DLD1 (cell line): ENCODE data around the gene NTNG1.

Source experiments
- in situ Hi-C: cut with HindIII; loops from 2 replicates; pipeline ENCODE4 v1.10.0; 2017; ENCODE audit warnings: low sequenced_read_pairs

NTNG1 gene

DNA sequence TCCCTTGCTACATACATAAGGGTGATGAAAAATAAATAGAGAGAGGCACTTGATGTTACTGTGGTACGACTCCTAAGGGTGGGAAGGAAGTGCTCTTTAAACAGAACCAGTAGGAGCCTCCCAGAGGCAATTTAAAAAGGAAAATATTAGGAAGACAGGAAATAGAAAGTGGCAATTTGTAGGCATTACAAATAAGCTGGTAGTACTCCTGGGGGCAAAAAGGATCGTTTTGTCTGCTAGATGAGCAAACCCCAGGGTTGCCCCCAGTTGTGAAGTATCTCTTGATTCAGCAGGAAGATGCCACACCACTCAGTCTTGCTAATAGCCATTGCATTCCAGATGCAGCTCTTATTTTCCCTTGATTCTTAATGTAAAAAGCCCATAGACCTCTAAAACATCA, 303.0 kb downstream of the NTNG1 start:
- in situ Hi-C loops, result no loop called here

GRCh38 chr1:107444302-107444701, 303.5 kb downstream of the NTNG1 start:
- in situ Hi-C loops, result no loop called here

- in situ Hi-C loops, result no loop called here
Measured at GRCh38 chr1:107449326-107449725, 308.5 kb downstream of the NTNG1 start.

GRCh38 chr1:107450899-107451664, 310.2 kb downstream of the NTNG1 start:
- in situ Hi-C loops, result no loop called here

DNA sequence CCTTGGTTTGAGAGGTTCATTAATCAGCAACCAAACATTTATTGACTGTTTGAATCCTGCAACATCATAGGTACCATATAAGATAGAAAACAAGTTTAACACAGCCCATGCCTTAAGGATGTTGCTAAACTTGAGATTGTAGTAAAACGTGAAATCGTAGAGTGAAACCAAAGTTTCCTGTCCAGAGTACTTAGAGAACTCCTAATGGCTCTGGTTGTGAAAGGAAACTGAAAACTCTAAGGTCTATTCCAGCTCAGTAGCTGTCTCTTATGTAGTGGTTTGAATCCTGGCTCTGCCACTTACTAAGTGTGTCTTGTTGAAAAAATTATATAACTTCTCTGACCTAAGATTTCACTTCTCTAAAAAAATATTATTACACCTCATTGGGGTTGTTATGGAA, 310.9 kb downstream of the NTNG1 start:
- in situ Hi-C loops, result no loop called here

DNA sequence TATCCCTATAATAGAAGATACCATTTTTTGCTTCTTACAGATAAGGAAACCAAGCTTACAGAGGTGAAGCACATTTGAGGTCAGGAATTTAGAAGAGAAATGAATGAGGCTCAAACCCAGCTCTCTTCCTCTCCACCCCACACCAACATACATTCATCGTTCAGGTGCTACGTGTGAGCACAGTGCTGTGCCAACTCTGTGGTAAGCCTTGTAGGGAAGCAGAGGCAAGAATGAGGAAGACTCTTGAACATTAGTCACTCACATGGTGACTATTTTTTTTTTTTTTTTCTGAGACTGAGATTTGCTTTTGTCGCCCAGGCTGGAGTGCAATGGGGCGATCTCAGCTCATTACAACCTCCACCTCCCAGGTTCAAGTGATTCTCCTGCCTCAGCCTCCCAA, 314.0 kb downstream of the NTNG1 start:
- in situ Hi-C loops, result no loop called here

DNA sequence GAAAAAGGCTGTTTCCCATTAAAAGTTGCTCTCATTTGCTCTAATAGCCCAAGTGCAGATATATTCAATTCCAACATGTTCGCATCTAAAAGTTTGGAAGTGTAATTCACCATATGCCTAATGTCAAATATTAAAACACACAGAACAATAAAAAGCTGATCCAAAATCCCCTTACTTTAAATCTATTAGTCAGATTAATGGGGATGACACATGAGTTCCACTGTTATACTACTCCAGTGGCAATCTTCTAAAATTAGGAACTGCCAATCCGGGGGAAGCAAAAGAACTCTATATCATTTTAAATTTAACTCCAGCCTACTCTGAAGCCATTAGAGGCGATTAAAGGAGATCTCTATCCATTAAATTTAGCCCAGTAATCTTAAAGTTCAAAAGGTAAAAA, 317.1 kb downstream of the NTNG1 start:
- in situ Hi-C loops, result no loop called here

GRCh38 chr1:107459204-107459904, 318.5 kb downstream of the NTNG1 start:
- in situ Hi-C loops, result no loop called here

- in situ Hi-C loops, result no loop called here
Measured at GRCh38 chr1:107460035-107460434, 319.2 kb downstream of the NTNG1 start.

DNA sequence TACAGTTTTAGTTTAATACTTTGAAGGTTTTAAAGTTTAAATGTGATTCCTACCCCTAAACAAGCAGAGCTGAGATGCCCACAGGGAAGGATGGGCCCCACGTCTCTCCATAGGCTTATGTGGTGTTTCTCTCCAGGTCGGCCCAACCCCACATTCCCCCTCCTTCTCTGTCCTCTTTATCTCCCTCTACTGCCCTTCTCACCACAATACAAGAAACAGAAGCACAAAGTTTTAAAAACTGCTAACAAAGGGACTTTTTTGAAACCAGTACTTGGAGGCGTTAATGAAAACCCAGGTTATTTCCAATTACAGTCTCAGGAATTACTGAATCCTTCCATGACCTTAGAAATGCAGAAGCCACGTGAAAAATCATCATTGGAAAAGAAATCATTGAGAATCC, 324.0 kb downstream of the NTNG1 start:
- in situ Hi-C loops, result no loop called here

DNA sequence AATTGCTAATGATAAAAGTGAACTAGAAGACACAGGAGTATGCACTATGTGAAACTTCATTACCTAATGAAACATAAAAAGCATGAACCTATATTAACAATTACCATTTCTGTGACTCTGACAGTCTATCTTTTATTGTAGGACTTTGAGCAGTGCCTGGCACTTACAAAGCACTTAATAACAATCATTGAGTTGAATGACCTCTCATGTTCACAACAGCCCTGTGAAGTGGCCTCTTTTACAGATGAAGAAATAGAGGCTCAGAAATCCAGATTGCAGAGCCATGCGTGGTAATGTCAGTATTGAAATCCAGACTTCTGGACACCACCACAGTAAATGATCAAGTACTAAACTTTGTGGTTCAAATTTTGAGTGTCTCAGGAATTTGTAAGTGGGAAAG, 326.4 kb downstream of the NTNG1 start:
- in situ Hi-C loops, result no loop called here

DNA sequence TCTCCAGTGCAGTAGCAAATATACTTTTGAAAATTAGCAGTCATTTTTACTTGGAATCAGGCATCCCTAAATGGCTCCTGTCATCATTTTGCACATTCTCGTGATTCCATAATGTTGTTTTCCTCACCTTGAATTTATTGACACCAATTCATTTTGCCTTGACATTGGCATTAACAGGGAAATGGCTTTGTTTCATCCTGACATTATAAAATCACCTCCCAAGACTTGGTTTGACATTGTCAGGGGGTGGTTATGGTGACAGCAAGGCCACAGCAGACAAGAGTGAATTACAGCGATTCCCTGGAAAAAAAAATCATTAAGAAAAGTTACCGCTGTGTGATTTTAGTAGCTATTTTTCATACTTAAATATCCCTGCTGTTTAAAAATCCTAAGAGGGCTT, 327.0 kb downstream of the NTNG1 start:
- in situ Hi-C loops, result no loop called here

GRCh38 chr1:107473065-107473464, 332.2 kb downstream of the NTNG1 start:
- in situ Hi-C loops, result no loop called here

- in situ Hi-C loops, result no loop called here
Measured at GRCh38 chr1:107474877-107475612, 334.2 kb downstream of the NTNG1 start.

- in situ Hi-C loops, result no loop called here
Measured at GRCh38 chr1:107477233-107477632, 336.4 kb downstream of the NTNG1 start.

GRCh38 chr1:107479865-107480350, 339.1 kb downstream of the NTNG1 start:
- in situ Hi-C loops, result no loop called here

DNA sequence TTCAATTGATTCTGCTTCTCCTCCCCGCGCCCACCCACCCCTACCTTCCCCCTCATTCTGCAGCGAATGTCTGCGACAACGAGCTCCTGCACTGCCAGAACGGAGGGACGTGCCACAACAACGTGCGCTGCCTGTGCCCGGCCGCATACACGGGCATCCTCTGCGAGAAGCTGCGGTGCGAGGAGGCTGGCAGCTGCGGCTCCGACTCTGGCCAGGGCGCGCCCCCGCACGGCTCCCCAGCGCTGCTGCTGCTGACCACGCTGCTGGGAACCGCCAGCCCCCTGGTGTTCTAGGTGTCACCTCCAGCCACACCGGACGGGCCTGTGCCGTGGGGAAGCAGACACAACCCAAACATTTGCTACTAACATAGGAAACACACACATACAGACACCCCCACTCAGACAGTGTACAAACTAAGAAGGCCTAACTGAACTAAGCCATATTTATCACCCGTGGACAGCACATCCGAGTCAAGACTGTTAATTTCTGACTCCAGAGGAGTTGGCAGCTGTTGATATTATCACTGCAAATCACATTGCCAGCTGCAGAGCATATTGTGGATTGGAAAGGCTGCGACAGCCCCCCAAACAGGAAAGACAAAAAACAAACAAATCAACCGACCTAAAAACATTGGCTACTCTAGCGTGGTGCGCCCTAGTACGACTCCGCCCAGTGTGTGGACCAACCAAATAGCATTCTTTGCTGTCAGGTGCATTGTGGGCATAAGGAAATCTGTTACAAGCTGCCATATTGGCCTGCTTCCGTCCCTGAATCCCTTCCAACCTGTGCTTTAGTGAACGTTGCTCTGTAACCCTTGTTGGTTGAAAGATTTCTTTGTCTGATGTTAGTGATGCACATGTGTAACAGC, 339.9 kb downstream of the NTNG1 start:
- in situ Hi-C loops, result no loop called here

- in situ Hi-C loops, result no loop called here
Measured at GRCh38 chr1:107481756-107482384, 341.0 kb downstream of the NTNG1 start.

GRCh38 chr1:107483949-107484348, 343.1 kb downstream of the NTNG1 start:
- in situ Hi-C loops, result no loop called here

GRCh38 chr1:107486349-107486748, 345.5 kb downstream of the NTNG1 start:
- in situ Hi-C loops, result no loop called here
